HFFc6 (cell line): ENCODE data around the gene RFTN1. TPM values are rescaled to one million over a fixed set of nuclear protein-coding genes. Genes with fewer than 3 reads are reported as not detected.

Source experiments
- DNase-seq: peaks from one replicate; pipeline ENCODE4 v3.0.0-alpha.2; 2018
- H3K27ac Mint-ChIP-seq: 2 replicates; pipeline ENCODE4 v1.8.0; 2020; ENCODE audit warnings: mild to moderate bottlenecking, mixed read lengths
- H3K27me3 Mint-ChIP-seq: 2 replicates; pipeline ENCODE4 v1.8.0; 2021; ENCODE audit warnings: mild to moderate bottlenecking, moderate library complexity, mixed read lengths; ENCODE audit not compliant: insufficient read depth
- H3K36me3 Mint-ChIP-seq: 2 replicates; pipeline ENCODE4 v1.8.0; 2021; ENCODE audit warnings: low read depth, mixed read lengths
- H3K4me1 Mint-ChIP-seq: 2 replicates; pipeline ENCODE4 v1.8.0; 2020; ENCODE audit warnings: low read depth, mixed read lengths
- H3K4me3 Mint-ChIP-seq: 2 replicates; pipeline ENCODE4 v1.8.0; 2020; ENCODE audit warnings: mild to moderate bottlenecking, moderate library complexity, mixed read lengths
- H3K9me3 Mint-ChIP-seq: 2 replicates; pipeline ENCODE4 v1.8.0; 2020; ENCODE audit warnings: mild to moderate bottlenecking, mixed read lengths
- total RNA-seq, 6 experiments: library from RNA; stranded (reverse); fragmentation: NEBNext Ultra II Directional; extraction: Animal tissue kit (Norgen Biotek cat#: 25700); gene quantifications; 2 replicates in 1 of 6; 3 replicates in 5 of 6; pipeline ENCODE4 v1.2.3, GENCODE V29; 2021
- TF ChIP-seq, protein P1 (sequence below): fragments of 200-600 bp; sonication (generic); IDR thresholded peaks from 2 replicates; pipeline ENCODE4 v1.5.0; 2021; ENCODE audit warnings: antibody characterized with exemption, mild to moderate bottlenecking

Gene RFTN1
- total RNA-seq, 6 experiments from 2014 or later: 53.4 to 62.4 (median 57.4) TPM

GRCh38 chr3:16426665-16427064, 86.8 kb downstream of the RFTN1 start:
- TF ChIP-seq, protein P1, sequence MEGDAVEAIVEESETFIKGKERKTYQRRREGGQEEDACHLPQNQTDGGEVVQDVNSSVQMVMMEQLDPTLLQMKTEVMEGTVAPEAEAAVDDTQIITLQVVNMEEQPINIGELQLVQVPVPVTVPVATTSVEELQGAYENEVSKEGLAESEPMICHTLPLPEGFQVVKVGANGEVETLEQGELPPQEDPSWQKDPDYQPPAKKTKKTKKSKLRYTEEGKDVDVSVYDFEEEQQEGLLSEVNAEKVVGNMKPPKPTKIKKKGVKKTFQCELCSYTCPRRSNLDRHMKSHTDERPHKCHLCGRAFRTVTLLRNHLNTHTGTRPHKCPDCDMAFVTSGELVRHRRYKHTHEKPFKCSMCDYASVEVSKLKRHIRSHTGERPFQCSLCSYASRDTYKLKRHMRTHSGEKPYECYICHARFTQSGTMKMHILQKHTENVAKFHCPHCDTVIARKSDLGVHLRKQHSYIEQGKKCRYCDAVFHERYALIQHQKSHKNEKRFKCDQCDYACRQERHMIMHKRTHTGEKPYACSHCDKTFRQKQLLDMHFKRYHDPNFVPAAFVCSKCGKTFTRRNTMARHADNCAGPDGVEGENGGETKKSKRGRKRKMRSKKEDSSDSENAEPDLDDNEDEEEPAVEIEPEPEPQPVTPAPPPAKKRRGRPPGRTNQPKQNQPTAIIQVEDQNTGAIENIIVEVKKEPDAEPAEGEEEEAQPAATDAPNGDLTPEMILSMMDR: no peak

GRCh38 chr3:16426029-16426400, 87.5 kb downstream of the RFTN1 start:
- no peaks in the 10 kb centered on the region for H3K27me3 Mint-ChIP-seq
- peaks cover 13% of the 10 kb centered on the region for H3K36me3 Mint-ChIP-seq
- no peaks in the 10 kb centered on the region for H3K9me3 Mint-ChIP-seq
- peaks cover 48% of the 10 kb centered on the region for H3K4me1 Mint-ChIP-seq
- no peak overlapping the region for H3K27ac Mint-ChIP-seq
- TF ChIP-seq, protein P1: no peak
- no peak overlapping the region for H3K4me3 Mint-ChIP-seq
- no peak for DNase-seq

More at GRCh38 chr3:16426665-16427064, 86.8 kb downstream of the RFTN1 start:
- peaks cover 20% of the 10 kb centered on the region for H3K36me3 Mint-ChIP-seq
- H3K4me3 Mint-ChIP-seq: no peak overlapping the region
- H3K4me1 Mint-ChIP-seq: peaks cover 48% of the 10 kb centered on the region
- H3K9me3 Mint-ChIP-seq: no peaks in the 10 kb centered on the region
- DNase-seq: no peak
- H3K27me3 Mint-ChIP-seq: no peaks in the 10 kb centered on the region
- H3K27ac Mint-ChIP-seq: peak overlapping the region; percentile 84

DNA sequence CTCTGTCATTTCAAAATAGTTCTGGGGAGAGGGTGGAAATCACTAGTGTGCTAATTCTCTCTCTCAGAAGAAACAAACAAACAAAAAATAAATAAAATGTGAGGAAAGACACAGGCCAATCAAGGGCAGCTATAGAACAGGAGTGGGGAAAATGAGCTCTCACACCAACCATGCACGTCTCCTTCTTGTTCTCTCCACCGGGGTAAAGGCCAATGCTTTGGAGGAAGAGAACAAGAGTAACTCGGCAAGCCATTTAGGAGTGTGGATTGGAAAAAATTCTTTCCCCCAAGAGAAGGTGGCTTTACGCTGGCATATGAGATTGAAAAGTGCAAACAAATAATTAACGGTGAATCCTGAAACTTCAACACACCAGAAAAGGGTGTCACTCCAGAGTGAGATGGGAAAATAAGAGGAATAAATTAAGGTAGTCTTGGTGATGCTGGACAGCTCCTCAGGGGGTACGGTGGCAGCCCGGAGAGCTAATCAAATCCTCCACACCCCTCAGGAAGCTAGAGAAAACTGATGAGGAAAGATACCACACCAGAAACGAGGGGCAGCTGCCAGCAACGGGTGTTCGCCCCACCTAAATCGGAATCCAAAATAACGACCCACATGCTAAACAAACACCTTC, 88.0 kb downstream of the RFTN1 start:
- H3K27me3 Mint-ChIP-seq: no peaks in the 10 kb centered on the region
- no peak overlapping the region for H3K4me3 Mint-ChIP-seq
- H3K4me1 Mint-ChIP-seq: peaks cover 48% of the 10 kb centered on the region
- DNase-seq: no peak
- peaks cover 8% of the 10 kb centered on the region for H3K36me3 Mint-ChIP-seq
- TF ChIP-seq, protein P1: no peak
- H3K27ac Mint-ChIP-seq: no peak overlapping the region
- no peaks in the 10 kb centered on the region for H3K9me3 Mint-ChIP-seq

DNA sequence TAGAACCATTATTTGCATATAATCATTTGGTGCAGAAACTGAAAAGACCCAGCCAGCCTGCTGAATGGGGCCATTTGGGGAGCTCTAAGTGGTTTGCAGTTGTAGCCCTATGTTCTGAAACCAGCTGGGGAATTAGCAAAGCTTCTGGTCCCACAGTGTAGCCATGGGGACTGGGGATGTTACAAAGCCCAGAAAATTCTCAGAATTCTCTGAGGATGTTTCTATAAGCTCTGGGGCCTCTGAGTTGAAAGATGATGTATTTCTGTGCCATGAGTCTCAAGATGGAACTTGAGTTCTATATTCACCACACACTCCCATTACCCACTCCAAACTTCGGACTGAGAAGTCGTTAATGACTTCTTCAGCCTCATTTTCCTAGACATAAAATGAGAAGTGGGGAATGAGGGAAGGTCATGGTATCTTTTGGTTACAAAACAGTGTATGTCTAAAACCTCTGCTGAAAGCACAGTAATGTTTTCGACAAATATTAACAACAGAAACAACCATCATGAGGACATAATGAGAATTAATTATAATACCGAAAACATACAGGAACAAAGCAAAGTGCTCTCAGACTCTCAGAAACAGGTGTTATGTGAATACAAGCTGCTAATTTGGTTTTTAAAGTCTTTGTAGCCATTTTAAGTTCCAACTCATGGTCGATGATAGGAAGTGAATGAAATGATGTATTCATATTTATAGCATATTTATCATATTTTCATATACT, 89.4 kb downstream of the RFTN1 start:
- TF ChIP-seq, protein P1: no peak

GRCh38 chr3:16423298-16423697, 90.2 kb downstream of the RFTN1 start:
- no peak for DNase-seq

More for the DNA sequence above, 89.4 kb downstream of the RFTN1 start:
- no peak overlapping the region for H3K27ac Mint-ChIP-seq
- H3K9me3 Mint-ChIP-seq: no peaks in the 10 kb centered on the region
- H3K4me3 Mint-ChIP-seq: no peak overlapping the region
- H3K4me1 Mint-ChIP-seq: peaks cover 48% of the 10 kb centered on the region
- no peak for DNase-seq
- H3K36me3 Mint-ChIP-seq: peaks cover 6% of the 10 kb centered on the region; the same call in 1 of the 2 replicates
- H3K27me3 Mint-ChIP-seq: no peaks in the 10 kb centered on the region

More at GRCh38 chr3:16423298-16423697, 90.2 kb downstream of the RFTN1 start:
- no peak overlapping the region for H3K27ac Mint-ChIP-seq
- no peak overlapping the region for H3K4me3 Mint-ChIP-seq
- no peaks in the 10 kb centered on the region for H3K9me3 Mint-ChIP-seq
- TF ChIP-seq, protein P1: no peak
- peaks cover 48% of the 10 kb centered on the region for H3K4me1 Mint-ChIP-seq
- H3K27me3 Mint-ChIP-seq: no peaks in the 10 kb centered on the region
- peaks cover 6% of the 10 kb centered on the region; the same call in 1 of the 2 replicates for H3K36me3 Mint-ChIP-seq
